ENCODE results near the gene SNX9. TPM values are rescaled to one million over a fixed set of nuclear protein-coding genes. Genes with fewer than 3 reads are reported as not detected.

SNX9 gene
- total and polyA plus RNA-seq, 2 of the 8 experiments (the other 6 are each of a cell fraction or from before 2014, with no cell fraction given): 11.8 to 23.2 TPM

- Histone ChIP-seq H2BK20ac (ENCODE audit: low read length) (no peak overlapping the region), H3K14ac (ENCODE audit: insufficient read length) (no peak overlapping the region), H3K23me2 (ENCODE audit: low read depth, low read length) (no peaks in the 10 kb centered on the region), H4K91ac (replicated peaks; ENCODE audit: insufficient read length, low read length) (no peak overlapping the region), H3K4me3 (ENCODE audit: extremely low read depth in 1 of 4, insufficient read depth in 2 of 4, low read depth in 3 of 4, low read length in 4 of 4) (no peak overlapping the region), H4K5ac (ENCODE audit: insufficient read length, low read depth, low read length) (no peak overlapping the region), H3K9me3 (ENCODE audit: insufficient read depth in 2 of 2, low read depth in 1 of 2, low read length in 1 of 2) (no peaks in the 10 kb centered on the region), H3K4me1 (replicated peaks in 1 of 4; ENCODE audit: control insufficient read depth in 3 of 4, insufficient read depth in 4 of 4, low read length in 3 of 4) (peaks cover 2 to 9% (median 6%) of the 10 kb centered on the region in 4 experiments; a peak in 4 of 7 replicates), H3K36me3 (ENCODE audit: control insufficient read depth in 2 of 4, insufficient read depth in 4 of 4, low read length in 3 of 4) (no peaks in the 10 kb centered on the region), H3K4me2 (ENCODE audit: insufficient read depth in 1 of 2, low read depth in 2 of 2, low read length in 2 of 2) (no peak overlapping the region), H2BK12ac (ENCODE audit: low read depth, low read length) (no peak overlapping the region), H4K8ac (ENCODE audit: extremely low read depth, insufficient read depth, low read length) (no peak overlapping the region), H3K79me2 (ENCODE audit: control insufficient read depth in 1 of 2, insufficient read depth in 2 of 2, low read length in 2 of 2) (no peaks in the 10 kb centered on the region), H3K27me3 (replicated peaks in 1 of 4; ENCODE audit: control insufficient read depth in 3 of 4, extremely low read depth in 1 of 4, insufficient read depth in 3 of 4, low read length in 3 of 4) (no peaks in the 10 kb centered on the region), H3K56ac (replicated peaks; ENCODE audit: insufficient read length, low read depth, low read length) (no peak overlapping the region), H2BK120ac (replicated peaks; ENCODE audit: low read depth, low read length) (no peak overlapping the region), H2BK5ac (ENCODE audit: low read depth, low read length) (no peak overlapping the region), H2BK15ac (ENCODE audit: low read length) (no peak overlapping the region), H2AK5ac (ENCODE audit: low read depth, low read length) (no peak overlapping the region), H3K4ac (replicated peaks; ENCODE audit: insufficient read length, low read depth, low read length) (no peak overlapping the region), H3K9ac (replicated peaks in 1 of 4; ENCODE audit: extremely low read depth in 1 of 4, low read depth in 3 of 4, low read length in 3 of 4) (no peak overlapping the region), H3K23ac (ENCODE audit: insufficient read length) (no peak overlapping the region), H4K20me1 (replicated peaks in 1 of 2; ENCODE audit: control insufficient read depth in 1 of 2, insufficient read depth in 2 of 2, low read length in 2 of 2) (no peaks in the 10 kb centered on the region), H3K79me1 (ENCODE audit: low read depth, low read length) (no peaks in the 10 kb centered on the region), H3K27ac (ENCODE audit: low read depth, low read length) (no peak overlapping the region), H2AFZ (ENCODE audit: low read length) (no peak overlapping the region), H3K18ac (ENCODE audit: extremely low read depth, low read length) (no peak overlapping the region)
- POLR2A ChIA-PET (ENCODE audit: partially characterized antibody): no interaction called here
- TF ChIP-seq KDM1A (IDR thresholded peaks at IDR 0.05; ENCODE audit: borderline replicate concordance, low read length): peak; percentile 75; the same call in 1 of the 2 replicates
- no peak for TF ChIP-seq EGR1 (IDR thresholded peaks at IDR 0.05; ENCODE audit: borderline replicate concordance, low read depth, low read length)
- no peak for DNase-seq (ENCODE audit: low read depth in 1 of 2, low spot score in 2 of 2)
- 90% methylated on average over 3 of the region's 3 CpGs; no CpG with 5 or more reads in 1 of the 2 experiments for WGBS, 2 experiments (ENCODE audit: extremely low coverage in 1 of 2, insufficient coverage in 1 of 2, insufficient read length in 1 of 2, insufficient replicate concordance in 2 of 2, low coverage in 1 of 2, low lambda C conversion rate in 2 of 2, missing lambda C conversion rate in 1 of 2)
- no peak for FAIRE-seq
- CTCF ChIA-PET (ENCODE audit: partially characterized antibody): interaction anchor here (0.7 to 0.9 kb wide), 3 partner anchors 10 to 280 kb away, joined by 3 to 4 read pairs (median 4); partner anchors contain the start of gene SYNJ2
Observed at GRCh38 chr6:157965387-157965786, 142.3 kb downstream of the SNX9 start.

Data from H1 (cell line).